Upper lobe of left lung (tissue), 6 donors: ENCODE measurements around the gene TCP11. TPM values are rescaled to one million over a fixed set of nuclear protein-coding genes. Genes with fewer than 3 reads are reported as not detected.

ENCODE experiments used
- ATAC-seq, 2 donors: fragments of 200-7000 bp; cut with Tn5 transposase; one replicate each; pipeline ENCODE4 v1.9.1; 2022; ENCODE audit warnings: mild to moderate bottlenecking in 2 of 2, moderate library complexity in 2 of 2; ENCODE audit not compliant: low FRiP score in 2 of 2
- DNase-seq, 2 donors: peaks; one replicate each; pipeline ENCODE4 v3.0.0-alpha.2; 2019 to 2020
- H3K27ac ChIP-seq, 4 donors: fragments of 200-600 bp; sonication (generic); one replicate each; pipeline ENCODE4 v1.5.1; 2016 to 2019
- H3K27me3 ChIP-seq, 4 donors: fragments of 200-600 bp; sonication (generic); one replicate each; pipeline ENCODE4 v1.5.1; 2017 to 2019
- H3K36me3 ChIP-seq, 4 donors: fragments of 200-600 bp; sonication (generic); one replicate each; pipeline ENCODE4 v1.5.1; 2016 to 2019
- H3K4me1 ChIP-seq, 4 donors: fragments of 200-600 bp; sonication (generic); one replicate each; pipeline ENCODE4 v1.5.1; 2018 to 2019
- H3K4me3 ChIP-seq, 4 donors: fragments of 200-600 bp; sonication (generic); one replicate each; pipeline ENCODE4 v1.5.1; 2017 to 2019; ENCODE audit warnings: mild to moderate bottlenecking in 2 of 4, moderate library complexity in 1 of 4
- H3K9me3 ChIP-seq, 4 donors: fragments of 200-600 bp; sonication (generic); one replicate each; pipeline ENCODE4 v1.5.1; 2018 to 2019
- CTCF ChIP-seq, 6 experiments: fragments of 450-650 bp in 4 of 6; fragments of 200-600 bp in 2 of 6; sonication (generic) in 2 of 6; IDR thresholded peaks; one replicate each; pipeline ENCODE4 v1.5.1; 2016 to 2019; ENCODE audit warnings: antibody characterized with exemption in 6 of 6
- EP300 ChIP-seq, 4 donors: sonication (generic); formaldehyde crosslinking; IDR thresholded peaks; one replicate each; pipeline ENCODE4 v1.5.1; 2017; ENCODE audit warnings: antibody characterized with exemption in 4 of 4, control low read depth in 2 of 4
- POLR2A ChIP-seq, 4 donors: fragments of 450-650 bp; IDR thresholded peaks; one replicate each; pipeline ENCODE4 v1.5.1; 2016 to 2017; ENCODE audit warnings: antibody characterized with exemption in 4 of 4, mild to moderate bottlenecking in 2 of 4
- POLR2AphosphoS5 ChIP-seq, 2 donors: sonication (generic); formaldehyde crosslinking; IDR thresholded peaks; one replicate each; pipeline ENCODE4 v1.5.1; 2017; ENCODE audit warnings: antibody characterized with exemption in 2 of 2
- WGBS, 2 donors: methylation state at CpG; one replicate each; pipeline ENCODE4 v1.1.5; 2017 to 2018; 5-methylcytosine and 5-hydroxymethylcytosine counted together
- total RNA-seq, 6 donors: library from RNA; depleted of rRNA in 4 of 6; stranded (reverse); fragments of >200 nt in 4 of 6; gene quantifications; one replicate each; pipeline versions ENCODE4 v1.1.0 to v1.2.1, GENCODE V29; 2016 to 2021
- donor health status: DM: no; HTN: no; CAD: no; lungs with moderate emphysema.
- donor health status: DM: no; HTN: yes; CAD: no; lungs with severe emphysema.

TCP11 gene
- total RNA-seq, 6 donors from 2014 or later, result 0.30 to 0.89 (median 0.46) TPM; not detected in 3

GRCh38 chr6:35072051-35072697 is 69.0 kb downstream of the TCP11 start:
- peaks cover 0 to 11% (median 3%) of the 10 kb centered on the region in 4 donors for H3K4me1 ChIP-seq
- DNase-seq (no peak), ATAC-seq (no peak)
- no peak overlapping the region for H3K4me3 ChIP-seq
- peak overlapping the region in 1 of 4 donors; percentile 34 for H3K27ac ChIP-seq
- H3K9me3 ChIP-seq, result no peaks in the 10 kb centered on the region
- WGBS, 2 donors, result 72 to 75% methylated on average over 12 to 15 of the region's 15 CpGs
- no peak for TF ChIP-seq CTCF (IDR thresholded peaks at IDR 0.05)
- TF ChIP-seq EP300 (IDR thresholded peaks at IDR 0.05), result no peak
- no peak for TF ChIP-seq POLR2AphosphoS5 (IDR thresholded peaks at IDR 0.05)
- TF ChIP-seq POLR2A (IDR thresholded peaks at IDR 0.05), result no peak
- H3K36me3 ChIP-seq, result peaks cover 3 to 77% (median 38%) of the 10 kb centered on the region in 4 donors
- H3K27me3 ChIP-seq, result no peaks in the 10 kb centered on the region

GRCh38 chr6:35071347-35071994 is 69.7 kb downstream of the TCP11 start:
- Histone ChIP-seq H3K27me3 (no peaks in the 10 kb centered on the region), H3K4me1 (peaks cover 0 to 11% (median 3%) of the 10 kb centered on the region in 4 donors), H3K27ac (no peak overlapping the region), H3K9me3 (no peaks in the 10 kb centered on the region), H3K4me3 (no peak overlapping the region), H3K36me3 (peaks cover 4 to 79% (median 40%) of the 10 kb centered on the region in 4 donors)
- DNase-seq (no peak), ATAC-seq (no peak)
- no peak for TF ChIP-seq POLR2A (IDR thresholded peaks at IDR 0.05)
- no peak for TF ChIP-seq EP300 (IDR thresholded peaks at IDR 0.05)
- no peak for TF ChIP-seq POLR2AphosphoS5 (IDR thresholded peaks at IDR 0.05)
- TF ChIP-seq CTCF (IDR thresholded peaks at IDR 0.05), result no peak
- WGBS, 2 donors, result 75 to 77% methylated on average over 12 of the region's 12 CpGs

GRCh38 chr6:35070111-35070510 is 71.0 kb downstream of the TCP11 start:
- TF ChIP-seq EP300 (IDR thresholded peaks at IDR 0.05) (no peak), POLR2A (IDR thresholded peaks at IDR 0.05) (no peak)
- Histone ChIP-seq H3K27me3 (no peaks in the 10 kb centered on the region), H3K27ac (no peak overlapping the region), H3K4me1 (peaks cover 0 to 11% (median 3%) of the 10 kb centered on the region in 4 donors), H3K9me3 (no peaks in the 10 kb centered on the region), H3K36me3 (peaks cover 6 to 83% (median 44%) of the 10 kb centered on the region in 4 donors), H3K4me3 (no peak overlapping the region)
- no peak for DNase-seq
- 82 to 92% methylated on average over 2 of the region's 2 CpGs for WGBS, 2 donors
- ATAC-seq, result no peak

DNA sequence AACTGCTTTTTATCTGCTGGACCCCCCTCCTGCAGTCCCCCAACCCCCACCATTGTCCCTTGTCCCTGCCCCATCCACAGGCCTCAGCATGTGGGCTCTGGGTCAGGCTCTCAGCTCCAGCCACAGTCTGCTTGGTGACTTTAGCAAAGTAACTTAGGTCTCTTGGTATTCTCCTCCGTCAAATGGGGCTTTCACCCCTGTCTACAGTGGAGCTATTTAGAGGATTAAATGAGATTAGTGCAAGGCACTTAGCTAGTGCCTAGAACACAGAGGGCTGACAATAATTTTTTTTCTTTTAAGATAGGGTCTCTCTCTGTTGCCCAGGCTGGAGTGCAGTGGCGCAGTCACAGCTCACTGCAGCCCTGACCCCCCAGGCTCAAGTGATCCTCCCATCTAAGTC is 71.9 kb downstream of the TCP11 start:
- peak overlapping the region in 1 of 4 donors; percentile 29 for H3K27ac ChIP-seq
- H3K27me3 ChIP-seq, result no peaks in the 10 kb centered on the region
- WGBS, 2 donors, result 92 to 98% methylated on average over 2 of the region's 2 CpGs
- peaks cover 6 to 82% (median 46%) of the 10 kb centered on the region in 4 donors for H3K36me3 ChIP-seq
- H3K4me3 ChIP-seq, result no peak overlapping the region
- H3K9me3 ChIP-seq, result no peaks in the 10 kb centered on the region
- no peak for TF ChIP-seq POLR2A (IDR thresholded peaks at IDR 0.05)
- no peak for TF ChIP-seq POLR2AphosphoS5 (IDR thresholded peaks at IDR 0.05)
- TF ChIP-seq CTCF (IDR thresholded peaks at IDR 0.05), result no peak
- TF ChIP-seq EP300 (IDR thresholded peaks at IDR 0.05), result no peak
- ATAC-seq, result no peak
- peaks cover 0 to 11% (median 3%) of the 10 kb centered on the region in 4 donors for H3K4me1 ChIP-seq
- DNase-seq, result no peak

DNA sequence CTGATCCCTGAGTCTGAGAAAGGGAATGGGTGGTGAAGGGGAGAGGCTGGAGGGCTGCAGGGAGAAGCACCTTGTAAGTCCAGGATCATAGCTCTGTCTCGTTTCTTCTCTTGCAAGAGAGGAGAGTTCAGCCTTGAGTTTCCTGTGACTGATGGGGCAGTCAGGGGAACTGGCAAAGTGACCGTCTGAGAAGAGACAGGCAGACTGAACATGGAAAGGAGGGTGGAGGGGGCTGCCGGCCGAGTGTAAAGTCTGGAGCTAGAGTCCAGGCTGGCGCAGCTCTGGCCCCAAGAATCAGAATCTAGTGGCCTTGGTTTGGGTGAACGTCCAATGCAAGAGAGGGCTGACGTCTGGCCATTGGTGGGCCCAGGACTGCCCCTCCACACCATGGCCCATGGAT is 72.5 kb downstream of the TCP11 start:
- DNase-seq, result no peak
- H3K27ac ChIP-seq, result no peak overlapping the region
- peaks cover 6 to 82% (median 44%) of the 10 kb centered on the region in 4 donors for H3K36me3 ChIP-seq
- H3K27me3 ChIP-seq, result no peaks in the 10 kb centered on the region
- H3K4me3 ChIP-seq, result no peak overlapping the region
- TF ChIP-seq POLR2AphosphoS5 (IDR thresholded peaks at IDR 0.05) (no peak), CTCF (IDR thresholded peaks at IDR 0.05) (no peak), POLR2A (IDR thresholded peaks at IDR 0.05) (no peak), EP300 (IDR thresholded peaks at IDR 0.05) (no peak)
- 87 to 93% methylated on average over 6 to 7 of the region's 7 CpGs for WGBS, 2 donors
- no peak for ATAC-seq
- no peaks in the 10 kb centered on the region for H3K9me3 ChIP-seq
- peaks cover 0 to 17% (median 5%) of the 10 kb centered on the region in 4 donors for H3K4me1 ChIP-seq
